Measurements from ENCODE around the gene EDARADD.
"Not testable (repeated sequence)": the region's sequence is repeated elsewhere in the genome, so short reads cannot be mapped to it uniquely, and the experiment has no call there.

The EDARADD gene

DNA sequence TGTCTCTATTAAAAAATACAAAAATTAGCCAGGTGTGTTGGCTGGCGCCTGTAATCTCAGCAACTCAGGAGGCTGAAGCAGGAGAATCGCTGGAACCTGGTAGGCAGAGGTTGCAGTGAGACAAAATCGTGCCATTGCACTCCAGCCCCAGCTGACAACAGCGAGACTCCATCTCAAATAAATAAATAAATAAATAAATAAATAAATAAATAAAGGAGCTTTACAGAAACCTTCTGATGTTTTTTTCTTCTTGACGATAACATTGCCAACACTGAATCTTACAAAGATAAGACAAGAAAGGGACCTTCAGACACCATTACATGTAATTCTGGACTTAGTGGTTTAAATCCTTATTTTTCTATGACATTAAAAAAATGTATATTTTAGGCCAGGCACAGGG is 81.9 kb downstream of the EDARADD start:
- Histone ChIP-seq H3K4me3 (ENCODE audit: low read length in 2 of 2) (no peak overlapping the region), H3K36me3 (ENCODE audit: control insufficient read depth in 2 of 2, insufficient read depth in 2 of 2, low read length in 2 of 2) (no peaks in the 10 kb centered on the region), H3K4me1 (ENCODE audit: control insufficient read depth in 2 of 2, insufficient read depth in 2 of 2, low read length in 2 of 2) (no peaks in the 10 kb centered on the region)

DNA sequence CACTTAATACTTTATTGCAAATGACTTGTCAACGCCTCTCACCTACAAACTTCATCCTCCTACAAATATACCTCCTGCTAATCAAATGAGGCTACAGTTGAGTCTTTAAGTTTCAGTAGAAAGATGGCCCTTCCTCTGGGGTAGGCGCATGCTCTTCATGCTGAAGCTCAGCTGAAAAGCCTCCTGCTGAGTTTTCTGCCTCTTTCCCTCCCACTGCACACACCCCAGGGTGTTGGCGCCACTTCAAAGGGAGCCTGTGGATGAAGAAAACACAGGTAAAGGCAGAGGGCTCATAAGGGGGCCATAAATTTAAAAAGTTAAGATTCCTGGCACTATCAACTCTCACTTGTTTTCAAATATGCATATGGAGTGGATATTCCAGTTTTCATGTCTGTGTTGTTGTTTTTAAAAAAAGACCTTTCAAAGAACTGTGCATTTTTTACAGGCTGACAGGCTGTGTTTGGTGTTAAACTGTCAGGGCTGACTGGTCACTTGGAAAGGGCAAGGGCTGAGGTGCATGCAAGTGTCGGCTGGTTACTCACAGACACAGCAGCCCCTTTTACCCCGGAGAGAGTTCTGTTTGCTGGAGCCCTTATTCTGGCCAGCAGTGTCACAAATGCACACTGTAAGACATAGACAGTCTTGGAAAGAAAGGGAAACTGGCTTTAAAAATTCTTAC is 86.8 kb downstream of the EDARADD start:
- Histone ChIP-seq H3K9ac (ENCODE audit: low read depth in 1 of 2, low read length in 2 of 2) (no peak overlapping the region), H3K27me3 (ENCODE audit: control insufficient read depth in 2 of 2, insufficient read depth in 2 of 2, low read length in 2 of 2) (no peaks in the 10 kb centered on the region), H3K4me1 (ENCODE audit: control insufficient read depth in 2 of 2, insufficient read depth in 2 of 2, low read length in 2 of 2) (no peaks in the 10 kb centered on the region), H3K36me3 (ENCODE audit: control insufficient read depth in 2 of 2, insufficient read depth in 2 of 2, low read length in 2 of 2) (no peaks in the 10 kb centered on the region), H3K27ac (ENCODE audit: low read depth in 2 of 2, low read length in 2 of 2) (no peak overlapping the region), H3K4me3 (ENCODE audit: low read length in 2 of 2) (no peak overlapping the region), H3K9me3 (ENCODE audit: control insufficient read depth in 2 of 2, low read length in 2 of 2) (no peaks in the 10 kb centered on the region)

More for the DNA sequence above, 81.9 kb downstream of the EDARADD start:
- no peak overlapping the region for H3K27ac ChIP-seq (ENCODE audit: low read depth in 2 of 2, low read length in 2 of 2)
- no peaks in the 10 kb centered on the region for H3K9me3 ChIP-seq (ENCODE audit: control insufficient read depth in 2 of 2, low read length in 2 of 2)
- H3K27me3 ChIP-seq (ENCODE audit: control insufficient read depth in 2 of 2, insufficient read depth in 2 of 2, low read length in 2 of 2) = no peaks in the 10 kb centered on the region
- no peak overlapping the region for H3K9ac ChIP-seq (ENCODE audit: low read depth in 1 of 2, low read length in 2 of 2)

DNA sequence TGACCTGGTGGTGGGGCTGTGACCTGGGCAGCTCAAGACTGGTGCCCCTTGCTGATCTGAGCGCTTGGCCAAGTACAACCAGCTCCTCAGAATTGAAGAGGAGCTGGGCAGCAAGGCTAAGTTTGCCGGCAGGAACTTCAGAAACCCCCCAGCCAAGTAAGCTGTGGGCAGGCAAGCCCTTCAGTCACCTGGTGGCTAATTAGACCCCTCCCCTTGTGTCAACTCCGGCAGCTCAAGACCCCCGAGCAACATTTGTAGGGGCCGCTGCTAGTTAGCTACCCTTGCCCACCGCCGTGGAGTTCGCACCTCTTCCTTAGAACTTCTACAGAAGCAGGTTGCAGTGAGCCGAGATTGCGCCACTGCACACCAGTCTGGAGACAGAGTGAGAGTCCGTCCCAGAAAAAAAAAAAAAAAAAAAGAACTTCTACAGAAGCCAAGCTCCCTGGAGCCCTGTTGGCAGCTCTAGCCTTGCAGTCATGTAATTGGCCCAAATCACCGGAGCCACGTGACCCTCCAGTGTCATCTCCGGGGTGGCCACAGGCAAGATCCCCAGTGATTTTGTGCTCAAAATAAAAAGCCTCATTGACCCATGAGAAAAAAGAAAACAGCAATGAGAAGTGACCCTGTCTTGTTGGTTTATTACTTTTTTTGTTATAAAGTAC is 90.4 kb downstream of the EDARADD start:
- no peaks in the 10 kb centered on the region for H3K27me3 ChIP-seq (ENCODE audit: control insufficient read depth in 2 of 2, insufficient read depth in 2 of 2, low read length in 2 of 2)
- no peak overlapping the region for H3K4me3 ChIP-seq (ENCODE audit: low read length in 2 of 2)
- H3K27ac ChIP-seq (ENCODE audit: low read depth in 2 of 2, low read length in 2 of 2) = no peak overlapping the region
- H3K4me1 ChIP-seq (ENCODE audit: control insufficient read depth in 2 of 2, insufficient read depth in 2 of 2, low read length in 2 of 2) = no peaks in the 10 kb centered on the region
- H3K9me3 ChIP-seq (ENCODE audit: control insufficient read depth in 2 of 2, low read length in 2 of 2) = no peaks in the 10 kb centered on the region
- no peak overlapping the region for H3K9ac ChIP-seq (ENCODE audit: low read depth in 1 of 2, low read length in 2 of 2)
- H3K36me3 ChIP-seq (ENCODE audit: control insufficient read depth in 2 of 2, insufficient read depth in 2 of 2, low read length in 2 of 2) = no peaks in the 10 kb centered on the region

DNA sequence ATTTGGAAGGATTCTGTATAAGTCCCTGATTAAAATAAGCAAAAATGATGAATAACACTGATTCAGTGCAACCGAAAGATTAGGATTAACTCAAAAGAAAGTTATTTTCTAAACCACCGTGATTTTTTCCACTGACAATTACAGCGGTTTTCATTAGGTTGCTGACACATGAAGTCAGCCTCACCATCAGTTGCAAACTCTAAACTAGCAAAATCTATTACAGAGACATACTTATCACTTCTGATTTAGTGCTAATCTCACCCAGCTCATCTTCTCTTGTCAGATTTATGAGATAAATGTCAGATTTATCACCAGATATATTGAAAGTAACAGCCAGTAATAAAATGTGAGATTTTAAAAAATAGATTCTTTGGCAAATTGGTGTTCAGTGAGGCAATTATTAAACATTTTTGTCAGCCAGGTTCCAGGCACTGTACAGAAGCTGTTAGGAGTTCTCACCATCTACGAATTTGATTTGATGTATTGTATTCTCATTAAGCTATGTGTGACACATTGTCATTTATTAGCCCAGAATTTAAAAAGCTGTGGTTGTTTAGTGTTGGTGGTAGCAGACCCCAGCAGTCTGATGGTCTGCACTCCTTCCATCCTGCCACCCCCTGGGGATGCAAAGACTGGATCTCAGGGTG is 92.4 kb downstream of the EDARADD start:
- no peak overlapping the region for H3K4me3 ChIP-seq (ENCODE audit: low read length in 2 of 2)
- H3K4me1 ChIP-seq (ENCODE audit: control insufficient read depth in 2 of 2, insufficient read depth in 2 of 2, low read length in 2 of 2) = no peaks in the 10 kb centered on the region
- no peaks in the 10 kb centered on the region for H3K36me3 ChIP-seq (ENCODE audit: control insufficient read depth in 2 of 2, insufficient read depth in 2 of 2, low read length in 2 of 2)
- H3K9ac ChIP-seq (ENCODE audit: low read depth in 1 of 2, low read length in 2 of 2) = no peak overlapping the region
- no peaks in the 10 kb centered on the region for H3K27me3 ChIP-seq (ENCODE audit: control insufficient read depth in 2 of 2, insufficient read depth in 2 of 2, low read length in 2 of 2)
- no peaks in the 10 kb centered on the region for H3K9me3 ChIP-seq (ENCODE audit: control insufficient read depth in 2 of 2, low read length in 2 of 2)
- H3K27ac ChIP-seq (ENCODE audit: low read depth in 2 of 2, low read length in 2 of 2) = no peak overlapping the region

DNA sequence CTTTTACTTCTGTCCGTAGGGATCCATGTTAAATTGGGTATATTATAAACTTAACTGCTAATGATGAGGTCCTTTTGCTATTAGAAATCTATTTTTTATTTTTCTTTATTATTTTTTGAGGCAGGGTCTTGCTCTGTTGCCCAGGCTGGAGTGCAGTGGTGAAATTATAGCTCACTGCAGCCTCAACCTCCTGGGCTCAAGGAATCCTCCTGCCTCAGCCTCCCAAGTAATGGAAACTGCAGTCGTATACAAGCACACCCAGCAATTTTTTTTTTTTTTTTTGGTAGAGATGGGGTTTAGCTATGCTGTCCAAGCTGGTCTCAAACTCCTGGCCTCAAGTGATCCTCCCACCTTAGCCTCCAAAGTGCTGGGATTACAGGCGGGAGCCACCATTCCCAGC is 95.1 kb downstream of the EDARADD start:
- not testable (repeated sequence) for H3K27me3 ChIP-seq (ENCODE audit: control insufficient read depth in 2 of 2, insufficient read depth in 2 of 2, low read length in 2 of 2); H3K9ac ChIP-seq (ENCODE audit: low read depth in 1 of 2, low read length in 2 of 2); H3K27ac ChIP-seq (ENCODE audit: low read depth in 2 of 2, low read length in 2 of 2); H3K4me3 ChIP-seq (ENCODE audit: low read length in 2 of 2); H3K4me1 ChIP-seq (ENCODE audit: control insufficient read depth in 2 of 2, insufficient read depth in 2 of 2, low read length in 2 of 2); H3K36me3 ChIP-seq (ENCODE audit: control insufficient read depth in 2 of 2, insufficient read depth in 2 of 2, low read length in 2 of 2); H3K9me3 ChIP-seq (ENCODE audit: control insufficient read depth in 2 of 2, low read length in 2 of 2)

DNA sequence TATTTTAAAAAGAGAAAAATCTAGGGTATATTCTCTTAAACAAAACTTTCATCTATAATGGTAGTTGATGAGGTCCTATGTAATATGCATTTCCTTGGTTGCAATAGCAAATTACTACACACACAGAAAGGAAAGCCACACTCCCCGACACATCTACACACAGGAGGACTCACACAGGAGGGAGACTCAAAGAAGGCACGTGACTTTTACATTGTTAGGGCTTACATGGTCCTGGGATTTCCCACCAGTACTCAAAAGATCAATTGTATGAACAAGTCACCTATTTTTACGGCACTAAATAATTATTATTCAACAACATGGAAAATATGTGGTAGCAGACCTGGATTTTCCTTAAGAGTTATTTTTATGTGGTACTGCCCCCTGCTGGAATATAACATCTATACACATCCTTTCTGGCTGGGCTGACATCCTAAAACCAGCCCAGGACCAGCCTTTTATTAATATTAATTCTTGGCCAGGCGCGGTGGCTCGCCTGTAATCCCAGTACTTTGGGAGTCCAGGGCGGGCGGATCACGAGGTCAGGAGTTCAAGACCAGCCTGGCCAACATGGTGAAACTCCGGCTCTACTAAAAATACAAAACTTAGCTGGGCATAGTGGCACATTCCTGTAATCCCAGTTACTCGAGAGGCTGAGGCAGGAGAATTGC is 95.8 kb downstream of the EDARADD start:
- H3K4me3 ChIP-seq (ENCODE audit: low read length in 2 of 2) = no peak overlapping the region
- no peaks in the 10 kb centered on the region for H3K4me1 ChIP-seq (ENCODE audit: control insufficient read depth in 2 of 2, insufficient read depth in 2 of 2, low read length in 2 of 2)
- H3K27me3 ChIP-seq (ENCODE audit: control insufficient read depth in 2 of 2, insufficient read depth in 2 of 2, low read length in 2 of 2) = no peaks in the 10 kb centered on the region

DNA sequence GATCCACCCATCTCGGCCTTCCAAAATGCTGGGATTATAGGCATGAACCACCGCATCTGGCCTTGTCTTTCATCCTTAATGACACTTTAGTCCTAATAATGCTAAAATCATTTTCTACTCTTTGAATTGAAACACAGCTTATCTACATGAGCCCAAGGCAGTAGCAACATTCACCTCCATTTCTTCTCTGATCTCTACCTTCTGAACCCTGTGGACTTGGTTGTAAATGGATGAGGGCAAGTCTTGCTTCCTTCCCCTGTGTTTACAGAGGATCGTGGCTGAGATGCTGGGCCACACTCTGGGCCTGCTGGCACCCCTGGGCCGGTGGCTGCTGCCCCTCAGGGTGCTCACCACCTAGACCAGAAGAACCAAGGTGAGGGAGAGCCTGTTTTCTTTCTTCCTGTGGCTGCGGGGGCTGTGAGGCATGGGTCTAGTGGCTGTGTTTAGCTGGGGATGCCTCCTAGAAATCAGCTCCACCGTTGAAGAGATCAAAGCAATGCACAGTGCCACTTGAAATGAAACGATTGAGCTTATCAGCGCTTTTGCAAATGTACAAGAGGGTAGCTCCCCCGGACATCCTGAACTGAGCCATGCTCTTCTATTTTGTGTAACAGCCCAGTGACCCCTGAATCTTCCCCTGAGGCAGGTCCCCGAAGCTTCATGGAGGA is 97.5 kb downstream of the EDARADD start:
- Histone ChIP-seq H3K4me1 (ENCODE audit: control insufficient read depth in 2 of 2, insufficient read depth in 2 of 2, low read length in 2 of 2) (no peaks in the 10 kb centered on the region), H3K9ac (ENCODE audit: low read depth in 1 of 2, low read length in 2 of 2) (no peak overlapping the region), H3K27ac (ENCODE audit: low read depth in 2 of 2, low read length in 2 of 2) (no peak overlapping the region), H3K27me3 (ENCODE audit: control insufficient read depth in 2 of 2, insufficient read depth in 2 of 2, low read length in 2 of 2) (no peaks in the 10 kb centered on the region), H3K9me3 (ENCODE audit: control insufficient read depth in 2 of 2, low read length in 2 of 2) (no peaks in the 10 kb centered on the region), H3K4me3 (ENCODE audit: low read length in 2 of 2) (no peak overlapping the region), H3K36me3 (ENCODE audit: control insufficient read depth in 2 of 2, insufficient read depth in 2 of 2, low read length in 2 of 2) (no peaks in the 10 kb centered on the region)

More for the DNA sequence above, 95.8 kb downstream of the EDARADD start:
- H3K36me3 ChIP-seq (ENCODE audit: control insufficient read depth in 2 of 2, insufficient read depth in 2 of 2, low read length in 2 of 2) = no peaks in the 10 kb centered on the region
- H3K9me3 ChIP-seq (ENCODE audit: control insufficient read depth in 2 of 2, low read length in 2 of 2) = no peaks in the 10 kb centered on the region
- no peak overlapping the region for H3K27ac ChIP-seq (ENCODE audit: low read depth in 2 of 2, low read length in 2 of 2)
- H3K9ac ChIP-seq (ENCODE audit: low read depth in 1 of 2, low read length in 2 of 2) = no peak overlapping the region

DNA sequence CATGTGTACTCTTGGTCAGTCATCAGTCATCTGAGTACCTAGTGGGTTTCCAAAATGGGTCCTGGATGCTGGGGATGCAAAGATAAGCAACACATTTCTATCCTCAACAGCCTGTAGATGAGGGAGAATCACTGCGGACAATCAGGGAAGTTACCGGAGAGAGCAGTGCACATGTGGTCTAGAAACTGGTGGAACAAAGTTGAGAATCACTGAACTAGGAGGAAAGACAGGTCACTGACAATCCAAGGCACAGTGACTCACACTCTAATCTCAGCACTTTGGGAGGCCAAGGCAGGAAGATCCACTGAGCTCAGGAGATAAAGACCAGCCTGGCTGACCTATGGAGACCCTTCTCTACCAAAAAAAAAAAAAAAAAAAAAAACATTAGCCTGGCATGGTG is 98.3 kb downstream of the EDARADD start:
- Histone ChIP-seq H3K27ac (ENCODE audit: low read depth in 2 of 2, low read length in 2 of 2) (no peak overlapping the region), H3K27me3 (ENCODE audit: control insufficient read depth in 2 of 2, insufficient read depth in 2 of 2, low read length in 2 of 2) (no peaks in the 10 kb centered on the region), H3K4me1 (ENCODE audit: control insufficient read depth in 2 of 2, insufficient read depth in 2 of 2, low read length in 2 of 2) (no peaks in the 10 kb centered on the region), H3K36me3 (ENCODE audit: control insufficient read depth in 2 of 2, insufficient read depth in 2 of 2, low read length in 2 of 2) (no peaks in the 10 kb centered on the region), H3K9me3 (ENCODE audit: control insufficient read depth in 2 of 2, low read length in 2 of 2) (no peaks in the 10 kb centered on the region), H3K9ac (ENCODE audit: low read depth in 1 of 2, low read length in 2 of 2) (no peak overlapping the region), H3K4me3 (ENCODE audit: low read length in 2 of 2) (no peak overlapping the region)

DNA sequence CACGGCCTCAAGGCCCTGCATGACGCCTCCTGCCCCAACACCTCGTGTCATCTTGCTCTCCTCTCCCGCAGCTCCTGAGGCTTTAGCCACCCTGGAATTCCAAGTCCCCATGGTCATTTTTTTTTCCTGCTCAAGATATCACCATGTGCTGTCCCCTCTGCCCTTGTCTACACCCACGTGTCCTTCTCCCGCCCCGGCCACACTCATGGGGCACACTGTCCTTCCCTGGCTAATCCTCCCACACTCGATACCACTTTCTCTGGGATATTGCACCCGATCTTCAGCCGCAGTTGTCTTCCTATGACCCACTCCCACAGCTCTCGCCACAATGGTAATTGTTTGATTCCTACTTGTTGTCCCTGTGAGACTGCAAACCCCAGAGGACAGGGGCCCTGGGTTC is 100.0 kb downstream of the EDARADD start:
- Histone ChIP-seq H3K9ac (ENCODE audit: low read depth in 1 of 2, low read length in 2 of 2) (no peak overlapping the region), H3K4me1 (ENCODE audit: control insufficient read depth in 2 of 2, insufficient read depth in 2 of 2, low read length in 2 of 2) (no peaks in the 10 kb centered on the region), H3K36me3 (ENCODE audit: control insufficient read depth in 2 of 2, insufficient read depth in 2 of 2, low read length in 2 of 2) (no peaks in the 10 kb centered on the region), H3K27me3 (ENCODE audit: control insufficient read depth in 2 of 2, insufficient read depth in 2 of 2, low read length in 2 of 2) (no peaks in the 10 kb centered on the region), H3K9me3 (ENCODE audit: control insufficient read depth in 2 of 2, low read length in 2 of 2) (no peaks in the 10 kb centered on the region), H3K27ac (ENCODE audit: low read depth in 2 of 2, low read length in 2 of 2) (no peak overlapping the region), H3K4me3 (ENCODE audit: low read length in 2 of 2) (no peak overlapping the region)
